Left renal cortex interstitium (tissue), 4 donors: ENCODE data around the gene SGF29. TPM values are rescaled to one million over a fixed set of nuclear protein-coding genes. Genes with fewer than 3 reads are reported as not detected.
A peak's percentile ranks its signal among the peaks of the same experiment; 100 is the strongest.
"Not testable (repeated sequence)": the region's sequence is repeated elsewhere in the genome, so short reads cannot be mapped to it uniquely, and the experiment has no call there.

Experiments
- DNase-seq, 4 donors: peaks; one replicate each; pipeline ENCODE4 v3.0.0-alpha.2; 2013; ENCODE audit warnings: low read depth in 4 of 4, low spot score in 2 of 4, missing footprints in 1 of 4
- polyA plus RNA-seq, 4 donors: library from polyadenylated mRNA; unstranded; fragments of 120-200 nt; gene quantifications; one replicate each; pipeline ENCODE4 v1.2.1, GENCODE V29; 2013; ENCODE audit not compliant: insufficient read length in 4 of 4

Gene SGF29
- 10 to 100 TPM; 20.5 to 24.5 (median 22.0) TPM for polyA plus RNA-seq

GRCh38 chr16:28553776-28554633 is at the start of gene SGF29:
Gene SGF29 (plus strand): TSS chr16:28553920. CDS start chr16:28581070, 27,150 bp downstream.
- DNase-seq, result peak; percentile 92 to 96 (median 94)

- DNase-seq, result no peak
These were observed 48.9 kb upstream of the SGF29 start for GRCh38 chr16:28504707-28505404.

- no peak for DNase-seq
These were observed 48.1 kb upstream of the SGF29 start for GRCh38 chr16:28505489-28506137.

GRCh38 chr16:28511031-28511430 is 42.7 kb upstream of the SGF29 start:
- no peak for DNase-seq

- DNase-seq, result no peak
These were observed 41.6 kb upstream of the SGF29 start for GRCh38 chr16:28511801-28512789.

- no peak for DNase-seq
These were observed 40.1 kb upstream of the SGF29 start for GRCh38 chr16:28513484-28514181.

GRCh38 chr16:28514246-28514645 is 39.5 kb upstream of the SGF29 start:
- DNase-seq, result no peak

- no peak for DNase-seq
These were observed 33.0 kb upstream of the SGF29 start for GRCh38 chr16:28520672-28521071.

- DNase-seq, result no peak
These were observed 32.3 kb upstream of the SGF29 start for GRCh38 chr16:28521436-28521835.

- no peak for DNase-seq
These were observed 30.9 kb upstream of the SGF29 start for GRCh38 chr16:28522792-28523191.

GRCh38 chr16:28524681-28525171 is 29.0 kb upstream of the SGF29 start:
- no peak for DNase-seq

- no peak for DNase-seq
These were observed 27.3 kb upstream of the SGF29 start for GRCh38 chr16:28526201-28527099.

GRCh38 chr16:28527100-28527785 is 26.5 kb upstream of the SGF29 start:
- not testable (repeated sequence) for DNase-seq

GRCh38 chr16:28527985-28528384 is 25.7 kb upstream of the SGF29 start:
- no peak for DNase-seq

- no peak for DNase-seq
These were observed 25.3 kb upstream of the SGF29 start for GRCh38 chr16:28528463-28528867.

GRCh38 chr16:28529124-28529523 is 24.6 kb upstream of the SGF29 start:
- DNase-seq, result no peak
